ENCODE results near the gene G0S2. TPM values are rescaled to one million over a fixed set of nuclear protein-coding genes. Genes with fewer than 3 reads are reported as not detected.

Gene G0S2
- total RNA-seq, 1 experiment from 2014 or later: 0.35 TPM

- TF ChIP-seq CTCF (conservative IDR thresholded peaks at IDR 0.05): no peak
- Histone ChIP-seq H4K5ac (ENCODE audit: insufficient read length, low read depth, low read length) (no peak overlapping the region), H3T11ph (ENCODE audit: low read length) (no peak overlapping the region), H3K18ac (ENCODE audit: insufficient read length, low read depth, low read length) (no peak overlapping the region), H3K9me3 (ENCODE audit: control insufficient read depth, low read depth, low read length) (no peaks in the 10 kb centered on the region), H4K91ac (ENCODE audit: insufficient read length, low read depth, low read length) (no peak overlapping the region), H3K4me2 (ENCODE audit: insufficient read depth, insufficient read length, low read length) (no peak overlapping the region), H3K79me1 (ENCODE audit: insufficient read depth, low read depth, low read length, poor library complexity, severe bottlenecking) (no peaks in the 10 kb centered on the region), H4K8ac (replicated peaks; ENCODE audit: insufficient read length, low read depth, low read length) (no peak overlapping the region), H3K27ac (ENCODE audit: insufficient read length, low read depth, low read length) (no peak overlapping the region), H3K9ac (ENCODE audit: extremely low read depth, insufficient read length, low read length) (no peak overlapping the region), H3K79me2 (ENCODE audit: insufficient read depth, low read length) (no peaks in the 10 kb centered on the region), H3K23ac (ENCODE audit: insufficient read length, low read depth, low read length) (no peak overlapping the region), H3K56ac (ENCODE audit: insufficient read length, low read depth, low read length) (no peak overlapping the region), H2AK5ac (ENCODE audit: insufficient read length, low read length) (no peak overlapping the region), H2BK5ac (ENCODE audit: insufficient read length, low read length) (no peak overlapping the region), H4K20me1 (ENCODE audit: control insufficient read depth, insufficient read depth, insufficient read length) (no peaks in the 10 kb centered on the region), H2BK15ac (ENCODE audit: low read depth, low read length) (no peak overlapping the region), H3K4me1 (ENCODE audit: insufficient read depth, low read length) (no peaks in the 10 kb centered on the region), H3K23me2 (ENCODE audit: insufficient read length, low read depth, low read length, poor library complexity, severe bottlenecking) (no peaks in the 10 kb centered on the region), H3K4ac (ENCODE audit: low read depth, low read length) (no peak overlapping the region), H3K27me3 (ENCODE audit: insufficient read depth, low read length) (no peaks in the 10 kb centered on the region), H2AFZ (ENCODE audit: low read length) (no peak overlapping the region), H3K14ac (ENCODE audit: insufficient read depth, low read length) (no peak overlapping the region), H2BK120ac (ENCODE audit: low read depth, low read length, poor library complexity, severe bottlenecking) (no peak overlapping the region), H2BK12ac (ENCODE audit: insufficient read length, low read depth, low read length) (no peak overlapping the region), H2BK20ac (ENCODE audit: low read depth, low read length, poor library complexity, severe bottlenecking) (no peak overlapping the region)
- H3K4me3 Mint-ChIP-seq: no peak overlapping the region
- no peak for DNase-seq
- H3K27me3 Mint-ChIP-seq (ENCODE audit: low read depth): peaks cover 16% of the 10 kb centered on the region
- H3K9me3 Mint-ChIP-seq: no peaks in the 10 kb centered on the region
- peaks cover 7 to 16% of the 10 kb centered on the region in 2 experiments for H3K4me1 Mint-ChIP-seq
- no peaks in the 10 kb centered on the region for H3K36me3 Mint-ChIP-seq (ENCODE audit: insufficient read depth in 1 of 3, low read depth in 3 of 3)
- WGBS (ENCODE audit: extremely low coverage, insufficient read length, low lambda C conversion rate): no CpG with 5 or more reads among the region's 6 CpGs
- no peak overlapping the region for H3K27ac Mint-ChIP-seq
These were observed 28.8 kb downstream of the G0S2 start for GRCh38 chr1:209703834-209704504.
